HepG2 (cell line): ENCODE results near the gene TMBIM4. TPM values are rescaled to one million over a fixed set of nuclear protein-coding genes. Genes with fewer than 3 reads are reported as not detected.

Experiments used
- HDAC6 ChIP-seq: fragments of 200-600 bp; sonication (generic); IDR thresholded peaks from 2 replicates; pipeline ENCODE4 v1.7.0; 2017; ENCODE audit warnings: mild to moderate bottlenecking, antibody characterized with exemption, low read length, low read depth
- HNRNPLL ChIP-seq: fragments of 200-400 bp; formaldehyde crosslinking; IDR thresholded peaks from 2 replicates; pipeline ENCODE4 v1.6.1; 2017; ENCODE audit warnings: mild to moderate bottlenecking, low read depth, low read length; ENCODE audit not compliant: poor library complexity, severe bottlenecking
- MEIS2 ChIP-seq: sonication (generic); formaldehyde crosslinking; IDR thresholded peaks from 2 replicates; pipeline ENCODE4 v1.9.0; 2021; ENCODE audit warnings: mild to moderate bottlenecking, missing genetic modification reagents
- MIXL1 ChIP-seq: IDR thresholded peaks from 2 replicates; pipeline ENCODE4 v1.6.1; 2016
- NCOR1 ChIP-seq: fragments of 200-600 bp; sonication (generic); IDR thresholded peaks from 2 replicates; pipeline ENCODE4 v1.7.0; 2017; ENCODE audit warnings: antibody characterized with exemption, low read length, borderline replicate concordance
- NRL ChIP-seq: sonication (generic); formaldehyde crosslinking; IDR thresholded peaks from 2 replicates; pipeline ENCODE4 v1.5.0; 2020; ENCODE audit warnings: missing genetic modification reagents, mild to moderate bottlenecking, moderate library complexity, borderline replicate concordance
- SP1 ChIP-seq, 2 experiments: fragments of 450-650 bp in 1 of 2; sonication (generic) in 1 of 2; formaldehyde crosslinking in 1 of 2; IDR thresholded peaks; 2 replicates each; pipeline versions ENCODE4 v1.4.0 to v1.6.1; 2016 to 2020; ENCODE audit warnings: missing genetic modification reagents in 1 of 2
- YEATS2 ChIP-seq: sonication (generic); formaldehyde crosslinking; IDR thresholded peaks from 2 replicates; pipeline ENCODE4 v1.4.0; 2020; ENCODE audit warnings: missing genetic modification reagents, borderline replicate concordance
- ZC3H13 ChIP-seq: sonication (generic); formaldehyde crosslinking; IDR thresholded peaks from 2 replicates; pipeline ENCODE4 v1.8.1; 2023; ENCODE audit warnings: mild to moderate bottlenecking, missing genetic modification reagents, moderate library complexity
- ZNF10 ChIP-seq: sonication (generic); formaldehyde crosslinking; IDR thresholded peaks from 2 replicates; pipeline ENCODE4 v1.4.0; 2020; ENCODE audit warnings: mild to moderate bottlenecking, low read depth, missing genetic modification reagents, borderline replicate concordance
- ZNF17 ChIP-seq: sonication (generic); formaldehyde crosslinking; IDR thresholded peaks from 2 replicates; pipeline ENCODE4 v1.5.0; 2020; ENCODE audit warnings: mild to moderate bottlenecking, missing genetic modification reagents
- ZNF3 ChIP-seq: IDR thresholded peaks from 2 replicates; pipeline ENCODE4 v1.7.0; 2017; ENCODE audit warnings: inconsistent platforms
- ZNF432 ChIP-seq: sonication (generic); formaldehyde crosslinking; IDR thresholded peaks from 2 replicates; pipeline ENCODE4 v1.5.0; 2020; ENCODE audit warnings: missing genetic modification reagents, mild to moderate bottlenecking, borderline replicate concordance
- ZNF460 ChIP-seq: sonication (generic); formaldehyde crosslinking; IDR thresholded peaks from 2 replicates; pipeline ENCODE4 v1.5.1; 2020; ENCODE audit warnings: missing genetic modification reagents, mild to moderate bottlenecking, borderline replicate concordance
- ZNF737 ChIP-seq: sonication (generic); formaldehyde crosslinking; IDR thresholded peaks from 2 replicates; pipeline ENCODE4 v1.5.0; 2020; ENCODE audit warnings: missing genetic modification reagents, mild to moderate bottlenecking, borderline replicate concordance
- ZNF766 ChIP-seq: sonication (generic); formaldehyde crosslinking; IDR thresholded peaks from 2 replicates; pipeline ENCODE4 v1.5.0; 2020; ENCODE audit warnings: missing genetic modification reagents, borderline replicate concordance
- ZNF792 ChIP-seq: IDR thresholded peaks from 2 replicates; pipeline ENCODE4 v1.6.1; 2016
- polyA plus RNA-seq, 8 experiments: library from polyadenylated mRNA; depleted of rRNA in 3 of 8; stranded (reverse) in 7 of 8; unstranded in 1 of 8; fragments of >200 nt; fragmentation: Illumina TruSeq in 4 of 8; extraction: Trizol in 4 of 8; gene quantifications; 2 replicates each; pipeline versions ENCODE4 v1.2.1 to v1.2.3, GENCODE V29; 2011 to 2016; ENCODE audit warnings: low read depth in 4 of 8, missing spikeins in 1 of 8, mixed read lengths in 1 of 8; ENCODE audit not compliant: insufficient read depth in 1 of 8
- total RNA-seq, 5 experiments: library from RNA; depleted of rRNA; stranded (reverse); fragments of >200 nt; fragmentation: Illumina TruSeq; extraction: Trizol; gene quantifications; 2 replicates each; pipeline ENCODE4 v1.2.3, GENCODE V29; 2016; ENCODE audit warnings: low read depth in 1 of 5
- TF ChIP-seq, protein P1 (sequence below): sonication (generic); formaldehyde crosslinking; IDR thresholded peaks from 2 replicates; pipeline ENCODE4 v1.5.0; 2020; ENCODE audit warnings: missing genetic modification reagents
- TF ChIP-seq, protein P2 (sequence below): IDR thresholded peaks from 2 replicates; pipeline ENCODE4 v1.6.1; 2016; ENCODE audit warnings: control low read depth
- TF ChIP-seq, protein P3 (sequence below): sonication (generic); formaldehyde crosslinking; IDR thresholded peaks from 2 replicates; pipeline ENCODE4 v1.4.0; 2020; ENCODE audit warnings: mild to moderate bottlenecking, low read depth, missing genetic modification reagents
- TF ChIP-seq, protein P4 (sequence below): IDR thresholded peaks from 2 replicates; pipeline ENCODE4 v1.4.0; 2020; ENCODE audit warnings: mild to moderate bottlenecking, missing genetic modification reagents
- TF ChIP-seq, protein P5 (sequence below): sonication (generic); formaldehyde crosslinking; conservative IDR thresholded peaks from 2 replicates; pipeline ENCODE4 v1.4.0; 2020; ENCODE audit warnings: missing genetic modification reagents

TMBIM4 gene
- total and polyA plus RNA-seq, 2 of the 13 experiments (the other 11 are each of a cell fraction or from before 2014, with no cell fraction given): 60.5 to 67.7 TPM

DNA sequence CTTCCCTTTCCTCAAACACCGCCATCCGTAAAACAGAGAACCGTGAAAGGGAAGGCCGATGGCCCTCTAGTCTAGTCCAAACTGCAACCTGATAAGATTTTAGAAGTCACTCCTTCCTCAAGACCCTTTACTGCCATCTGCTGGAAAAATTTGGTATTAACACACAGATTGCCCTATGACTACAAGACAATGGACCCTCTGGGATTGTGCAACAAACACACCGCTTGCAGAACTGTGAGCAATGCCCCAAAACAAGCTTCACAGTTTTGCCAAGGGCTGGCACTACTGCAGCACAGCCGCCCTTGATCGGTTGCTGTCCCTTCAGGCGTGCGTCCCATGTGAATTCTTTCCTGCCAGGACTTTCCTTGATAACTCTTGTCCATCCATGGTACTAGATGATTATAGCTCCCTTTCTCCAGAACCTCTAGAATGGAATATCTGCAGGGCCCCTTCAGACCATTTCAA, 62.3 kb downstream of the TMBIM4 start (continued):
- TF ChIP-seq, protein P1, sequence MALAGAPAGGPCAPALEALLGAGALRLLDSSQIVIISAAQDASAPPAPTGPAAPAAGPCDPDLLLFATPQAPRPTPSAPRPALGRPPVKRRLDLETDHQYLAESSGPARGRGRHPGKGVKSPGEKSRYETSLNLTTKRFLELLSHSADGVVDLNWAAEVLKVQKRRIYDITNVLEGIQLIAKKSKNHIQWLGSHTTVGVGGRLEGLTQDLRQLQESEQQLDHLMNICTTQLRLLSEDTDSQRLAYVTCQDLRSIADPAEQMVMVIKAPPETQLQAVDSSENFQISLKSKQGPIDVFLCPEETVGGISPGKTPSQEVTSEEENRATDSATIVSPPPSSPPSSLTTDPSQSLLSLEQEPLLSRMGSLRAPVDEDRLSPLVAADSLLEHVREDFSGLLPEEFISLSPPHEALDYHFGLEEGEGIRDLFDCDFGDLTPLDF (CRISPR knock-in tag): no peak
- no peak for TF ChIP-seq ZNF766
- no peak for TF ChIP-seq ZNF432 (CRISPR knock-in tag)
- TF ChIP-seq MEIS2: no peak
- no peak for TF ChIP-seq NCOR1
- TF ChIP-seq ZNF792 (CRISPR knock-in tag): no peak
- TF ChIP-seq HDAC6: no peak
- no peak for TF ChIP-seq ZNF737 (CRISPR knock-in tag)
- TF ChIP-seq ZNF10 (CRISPR knock-in tag): no peak
- TF ChIP-seq HNRNPLL: no peak
- TF ChIP-seq NRL (CRISPR knock-in tag): no peak
- TF ChIP-seq, protein P2, sequence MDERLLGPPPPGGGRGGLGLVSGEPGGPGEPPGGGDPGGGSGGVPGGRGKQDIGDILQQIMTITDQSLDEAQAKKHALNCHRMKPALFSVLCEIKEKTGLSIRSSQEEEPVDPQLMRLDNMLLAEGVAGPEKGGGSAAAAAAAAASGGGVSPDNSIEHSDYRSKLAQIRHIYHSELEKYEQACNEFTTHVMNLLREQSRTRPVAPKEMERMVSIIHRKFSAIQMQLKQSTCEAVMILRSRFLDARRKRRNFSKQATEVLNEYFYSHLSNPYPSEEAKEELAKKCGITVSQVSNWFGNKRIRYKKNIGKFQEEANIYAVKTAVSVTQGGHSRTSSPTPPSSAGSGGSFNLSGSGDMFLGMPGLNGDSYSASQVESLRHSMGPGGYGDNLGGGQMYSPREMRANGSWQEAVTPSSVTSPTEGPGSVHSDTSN: no peak
- no peak for TF ChIP-seq ZNF3
- no peak for TF ChIP-seq ZC3H13 (CRISPR knock-in tag)
- no peak for TF ChIP-seq ZNF17
- no peak for TF ChIP-seq SP1 (IDR thresholded peaks at IDR 0.05)
- no peak for TF ChIP-seq SP1 (CRISPR knock-in tag; IDR thresholded peaks at IDR 0.05)
- TF ChIP-seq MIXL1 (CRISPR knock-in tag): peak; percentile 43; the same call in 1 of the 2 replicates
- TF ChIP-seq ZNF460 (CRISPR knock-in tag): no peak
- TF ChIP-seq, protein P3, sequence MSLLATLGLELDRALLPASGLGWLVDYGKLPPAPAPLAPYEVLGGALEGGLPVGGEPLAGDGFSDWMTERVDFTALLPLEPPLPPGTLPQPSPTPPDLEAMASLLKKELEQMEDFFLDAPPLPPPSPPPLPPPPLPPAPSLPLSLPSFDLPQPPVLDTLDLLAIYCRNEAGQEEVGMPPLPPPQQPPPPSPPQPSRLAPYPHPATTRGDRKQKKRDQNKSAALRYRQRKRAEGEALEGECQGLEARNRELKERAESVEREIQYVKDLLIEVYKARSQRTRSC (CRISPR knock-in tag): no peak
- TF ChIP-seq, protein P4, sequence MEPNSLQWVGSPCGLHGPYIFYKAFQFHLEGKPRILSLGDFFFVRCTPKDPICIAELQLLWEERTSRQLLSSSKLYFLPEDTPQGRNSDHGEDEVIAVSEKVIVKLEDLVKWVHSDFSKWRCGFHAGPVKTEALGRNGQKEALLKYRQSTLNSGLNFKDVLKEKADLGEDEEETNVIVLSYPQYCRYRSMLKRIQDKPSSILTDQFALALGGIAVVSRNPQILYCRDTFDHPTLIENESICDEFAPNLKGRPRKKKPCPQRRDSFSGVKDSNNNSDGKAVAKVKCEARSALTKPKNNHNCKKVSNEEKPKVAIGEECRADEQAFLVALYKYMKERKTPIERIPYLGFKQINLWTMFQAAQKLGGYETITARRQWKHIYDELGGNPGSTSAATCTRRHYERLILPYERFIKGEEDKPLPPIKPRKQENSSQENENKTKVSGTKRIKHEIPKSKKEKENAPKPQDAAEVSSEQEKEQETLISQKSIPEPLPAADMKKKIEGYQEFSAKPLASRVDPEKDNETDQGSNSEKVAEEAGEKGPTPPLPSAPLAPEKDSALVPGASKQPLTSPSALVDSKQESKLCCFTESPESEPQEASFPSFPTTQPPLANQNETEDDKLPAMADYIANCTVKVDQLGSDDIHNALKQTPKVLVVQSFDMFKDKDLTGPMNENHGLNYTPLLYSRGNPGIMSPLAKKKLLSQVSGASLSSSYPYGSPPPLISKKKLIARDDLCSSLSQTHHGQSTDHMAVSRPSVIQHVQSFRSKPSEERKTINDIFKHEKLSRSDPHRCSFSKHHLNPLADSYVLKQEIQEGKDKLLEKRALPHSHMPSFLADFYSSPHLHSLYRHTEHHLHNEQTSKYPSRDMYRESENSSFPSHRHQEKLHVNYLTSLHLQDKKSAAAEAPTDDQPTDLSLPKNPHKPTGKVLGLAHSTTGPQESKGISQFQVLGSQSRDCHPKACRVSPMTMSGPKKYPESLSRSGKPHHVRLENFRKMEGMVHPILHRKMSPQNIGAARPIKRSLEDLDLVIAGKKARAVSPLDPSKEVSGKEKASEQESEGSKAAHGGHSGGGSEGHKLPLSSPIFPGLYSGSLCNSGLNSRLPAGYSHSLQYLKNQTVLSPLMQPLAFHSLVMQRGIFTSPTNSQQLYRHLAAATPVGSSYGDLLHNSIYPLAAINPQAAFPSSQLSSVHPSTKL (CRISPR knock-in tag): peak; percentile 51
- TF ChIP-seq YEATS2 (CRISPR knock-in tag): no peak; the same call in 1 of the 2 replicates
- TF ChIP-seq, protein P5, sequence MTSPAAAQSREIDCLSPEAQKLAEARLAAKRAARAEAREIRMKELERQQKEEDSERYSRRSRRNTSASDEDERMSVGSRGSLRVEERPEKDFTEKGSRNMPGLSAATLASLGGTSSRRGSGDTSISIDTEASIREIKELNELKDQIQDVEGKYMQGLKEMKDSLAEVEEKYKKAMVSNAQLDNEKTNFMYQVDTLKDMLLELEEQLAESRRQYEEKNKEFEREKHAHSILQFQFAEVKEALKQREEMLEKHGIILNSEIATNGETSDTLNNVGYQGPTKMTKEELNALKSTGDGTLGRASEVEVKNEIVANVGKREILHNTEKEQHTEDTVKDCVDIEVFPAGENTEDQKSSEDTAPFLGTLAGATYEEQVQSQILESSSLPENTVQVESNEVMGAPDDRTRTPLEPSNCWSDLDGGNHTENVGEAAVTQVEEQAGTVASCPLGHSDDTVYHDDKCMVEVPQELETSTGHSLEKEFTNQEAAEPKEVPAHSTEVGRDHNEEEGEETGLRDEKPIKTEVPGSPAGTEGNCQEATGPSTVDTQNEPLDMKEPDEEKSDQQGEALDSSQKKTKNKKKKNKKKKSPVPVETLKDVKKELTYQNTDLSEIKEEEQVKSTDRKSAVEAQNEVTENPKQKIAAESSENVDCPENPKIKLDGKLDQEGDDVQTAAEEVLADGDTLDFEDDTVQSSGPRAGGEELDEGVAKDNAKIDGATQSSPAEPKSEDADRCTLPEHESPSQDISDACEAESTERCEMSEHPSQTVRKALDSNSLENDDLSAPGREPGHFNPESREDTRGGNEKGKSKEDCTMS (CRISPR knock-in tag): no peak
